HG03159 (cell line): ENCODE data around the gene UBXN10.

ENCODE experiments used
- ATAC-seq: cut with Tn5 transposase; IDR thresholded peaks from one replicate; pipeline ENCODE4 v1.9.1; 2021; ENCODE audit warnings: mild to moderate bottlenecking, moderate library complexity; ENCODE audit not compliant: unreplicated experiment

The UBXN10 gene

GRCh38 chr1:20185834-20186782 is at the start of gene UBXN10, which contains the start of gene PLA2G2C:
Gene UBXN10, plus strand, starts transcription at chr1:20186096. Its CDS starts 4,466 bp downstream, at chr1:20190562.
Gene PLA2G2C, minus strand, starts transcription at chr1:20186518. Its CDS starts 9,155 bp downstream, at chr1:20177363.
- no peak for ATAC-seq

GRCh38 chr1:20136249-20136648 is 49.6 kb upstream of the UBXN10 start:
- no peak for ATAC-seq

- ATAC-seq = no peak
Measured at GRCh38 chr1:20137055-20137454, 48.8 kb upstream of the UBXN10 start.

- no peak for ATAC-seq
Measured at GRCh38 chr1:20137604-20138003, 48.3 kb upstream of the UBXN10 start.

GRCh38 chr1:20138346-20138745 is 47.5 kb upstream of the UBXN10 start:
- no peak for ATAC-seq

GRCh38 chr1:20138961-20139550 is 46.8 kb upstream of the UBXN10 start, which contains the start of gene PLA2G2F:
Gene PLA2G2F, plus strand, starts transcription at chr1:20139323. Its CDS starts 105 bp downstream, at chr1:20139428.
- no peak for ATAC-seq

GRCh38 chr1:20139776-20140612 is 45.9 kb upstream of the UBXN10 start:
- ATAC-seq = no peak

- no peak for ATAC-seq
Measured at GRCh38 chr1:20141001-20141400, 44.9 kb upstream of the UBXN10 start.

GRCh38 chr1:20141466-20141865 is 44.4 kb upstream of the UBXN10 start:
- ATAC-seq = no peak

GRCh38 chr1:20142001-20142710 is 43.7 kb upstream of the UBXN10 start:
- ATAC-seq = no peak

- ATAC-seq = no peak
Measured at GRCh38 chr1:20143318-20143717, 42.6 kb upstream of the UBXN10 start.

GRCh38 chr1:20143734-20144565 is 41.9 kb upstream of the UBXN10 start:
- no peak for ATAC-seq

- ATAC-seq = no peak
Measured at GRCh38 chr1:20147846-20148570, 37.9 kb upstream of the UBXN10 start.

- ATAC-seq = no peak
Measured at GRCh38 chr1:20148571-20149500, 37.1 kb upstream of the UBXN10 start.

- ATAC-seq = no peak
Measured at GRCh38 chr1:20149601-20150325, 36.1 kb upstream of the UBXN10 start.

GRCh38 chr1:20150326-20150705 is 35.6 kb upstream of the UBXN10 start:
- no peak for ATAC-seq

- no peak for ATAC-seq
Measured at GRCh38 chr1:20150969-20151368, 34.9 kb upstream of the UBXN10 start.
